Endothelial cell of umbilical vein (primary cell): ENCODE measurements around the gene PIEZO2.

Source experiments
- CTCF ChIP-seq, 2 donors: IDR thresholded peaks; 1 replicate in 1 of 2; 2 replicates in 1 of 2; pipeline ENCODE4 v1.5.1; 2011; ENCODE audit warnings: low read length in 2 of 2, mild to moderate bottlenecking in 2 of 2, moderate library complexity in 2 of 2, control low read depth in 1 of 2, inconsistent platforms in 1 of 2, low read depth in 1 of 2; ENCODE audit not compliant: insufficient read depth in 1 of 2; ENCODE audit errors: extremely low read depth in 1 of 2
- EZH2 ChIP-seq: IDR thresholded peaks from 2 replicates; pipeline ENCODE4 v1.6.1; 2012; ENCODE audit warnings: borderline replicate concordance, low read depth, mild to moderate bottlenecking, moderate library complexity, low read length, inconsistent platforms; ENCODE audit not compliant: severe bottlenecking
- FOS ChIP-seq: IDR thresholded peaks from 2 replicates; pipeline ENCODE4 v1.6.1; 2011; ENCODE audit warnings: mild to moderate bottlenecking, low read length, moderate library complexity, borderline replicate concordance; ENCODE audit not compliant: insufficient read depth
- GATA2 ChIP-seq: IDR thresholded peaks from 2 replicates; pipeline ENCODE4 v1.7.0; 2011; ENCODE audit warnings: low read depth, mild to moderate bottlenecking, moderate library complexity, mixed read lengths, low read length; ENCODE audit not compliant: insufficient read length, insufficient read depth
- JUN ChIP-seq: IDR thresholded peaks from 2 replicates; pipeline ENCODE4 v1.6.1; 2011; ENCODE audit warnings: borderline replicate concordance, low read depth; ENCODE audit not compliant: insufficient read length, insufficient read depth
- MYC ChIP-seq: IDR thresholded peaks from one replicate; pipeline ENCODE4 v1.6.1; 2011; ENCODE audit warnings: mild to moderate bottlenecking, low read depth, low read length
- POLR2A ChIP-seq: IDR thresholded peaks from 2 replicates; pipeline ENCODE4 v1.6.1; 2012; ENCODE audit warnings: low read depth, mild to moderate bottlenecking, control low read depth, low read length
- POLR2AphosphoS5 ChIP-seq: IDR thresholded peaks from 2 replicates; pipeline ENCODE4 v1.6.1; 2012; ENCODE audit warnings: low read depth, mild to moderate bottlenecking, control low read depth, low read length, moderate library complexity; ENCODE audit not compliant: insufficient read depth
- TF ChIP-seq, protein P1 (sequence below): IDR thresholded peaks from 2 replicates; pipeline ENCODE4 v1.6.1; 2011; ENCODE audit not compliant: insufficient read depth, insufficient read length

DNA sequence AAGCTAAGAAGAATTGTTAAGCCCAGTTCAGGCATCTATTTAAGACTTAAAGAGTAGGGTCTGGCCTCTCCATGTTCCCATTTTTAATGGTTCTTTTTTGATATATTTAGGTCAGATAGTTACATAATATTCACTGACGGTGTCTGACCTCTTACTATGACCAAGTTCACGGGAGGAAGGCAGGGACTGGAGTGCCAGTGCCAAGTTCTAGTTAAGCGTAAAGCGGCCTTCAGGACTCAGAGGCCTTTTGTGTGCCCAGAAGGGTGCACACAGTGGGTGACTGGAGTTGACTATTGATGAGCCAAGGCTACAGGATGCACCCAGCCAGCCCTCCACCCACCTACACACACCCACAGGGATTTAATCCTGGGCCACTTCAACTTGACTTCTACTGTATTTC, 290.9 kb downstream of the PIEZO2 start:
- TF ChIP-seq MYC (no peak), EZH2 (no peak), POLR2A (no peak), CTCF (IDR thresholded peaks at IDR 0.05; ENCODE audit: extremely low read depth in 1 of 2, insufficient read depth in 1 of 2, low read depth in 1 of 2, low read length in 2 of 2) (no peak), POLR2AphosphoS5 (no peak), JUN (no peak), FOS (no peak), GATA2 (no peak)
- TF ChIP-seq, protein P1, sequence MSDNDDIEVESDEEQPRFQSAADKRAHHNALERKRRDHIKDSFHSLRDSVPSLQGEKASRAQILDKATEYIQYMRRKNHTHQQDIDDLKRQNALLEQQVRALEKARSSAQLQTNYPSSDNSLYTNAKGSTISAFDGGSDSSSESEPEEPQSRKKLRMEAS: no peak
